ENCODE measurements around the gene TBCCD1.

The TBCCD1 gene

DNA sequence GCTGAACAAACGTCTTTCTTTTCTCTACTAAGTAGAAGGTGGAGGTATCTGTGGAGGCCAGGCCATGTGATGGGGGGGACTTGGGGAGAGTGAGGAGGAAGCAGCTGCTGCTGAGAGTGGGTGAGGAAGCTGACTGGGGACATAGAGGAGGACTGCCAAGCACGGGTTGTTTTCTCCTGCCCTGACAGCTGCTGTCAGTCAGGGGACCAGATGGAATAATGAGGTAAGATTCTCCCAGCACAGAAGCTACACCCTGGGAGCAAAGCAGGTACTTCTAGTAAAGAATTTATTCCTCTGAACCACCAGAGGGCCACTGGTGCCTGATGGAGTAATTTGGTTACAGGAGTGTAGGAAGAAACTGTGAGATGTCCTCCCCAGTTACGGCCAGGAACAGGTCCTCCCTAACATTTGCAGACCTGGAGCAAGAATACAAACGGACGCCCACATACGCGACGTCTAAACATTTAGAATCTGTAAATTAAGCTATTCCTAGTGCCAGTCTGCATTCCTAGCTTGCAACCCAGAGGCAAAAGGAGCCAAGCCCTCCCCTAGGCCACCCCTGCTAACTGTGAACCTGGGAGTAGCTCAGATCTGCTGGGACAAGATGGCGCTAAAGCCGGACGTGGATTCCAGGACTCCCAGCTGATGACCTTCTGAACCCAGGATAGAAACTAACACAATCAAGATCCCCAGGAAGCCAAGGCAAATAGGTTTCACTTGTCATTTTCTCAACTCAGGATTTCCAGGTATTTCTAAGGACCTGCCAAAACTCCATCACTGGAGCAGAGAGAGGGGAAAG is 37.7 kb downstream of the TBCCD1 start:
- no peak overlapping the region for H3K27ac ChIP-seq (ENCODE audit: low read length)
- no peaks in the 10 kb centered on the region for H3K36me3 ChIP-seq (ENCODE audit: insufficient read depth, low read length)
- TF ChIP-seq EZH2 (IDR thresholded peaks at IDR 0.05; ENCODE audit: borderline replicate concordance, low read depth, low read length, severe bottlenecking) = no peak
- TF ChIP-seq, protein P1, sequence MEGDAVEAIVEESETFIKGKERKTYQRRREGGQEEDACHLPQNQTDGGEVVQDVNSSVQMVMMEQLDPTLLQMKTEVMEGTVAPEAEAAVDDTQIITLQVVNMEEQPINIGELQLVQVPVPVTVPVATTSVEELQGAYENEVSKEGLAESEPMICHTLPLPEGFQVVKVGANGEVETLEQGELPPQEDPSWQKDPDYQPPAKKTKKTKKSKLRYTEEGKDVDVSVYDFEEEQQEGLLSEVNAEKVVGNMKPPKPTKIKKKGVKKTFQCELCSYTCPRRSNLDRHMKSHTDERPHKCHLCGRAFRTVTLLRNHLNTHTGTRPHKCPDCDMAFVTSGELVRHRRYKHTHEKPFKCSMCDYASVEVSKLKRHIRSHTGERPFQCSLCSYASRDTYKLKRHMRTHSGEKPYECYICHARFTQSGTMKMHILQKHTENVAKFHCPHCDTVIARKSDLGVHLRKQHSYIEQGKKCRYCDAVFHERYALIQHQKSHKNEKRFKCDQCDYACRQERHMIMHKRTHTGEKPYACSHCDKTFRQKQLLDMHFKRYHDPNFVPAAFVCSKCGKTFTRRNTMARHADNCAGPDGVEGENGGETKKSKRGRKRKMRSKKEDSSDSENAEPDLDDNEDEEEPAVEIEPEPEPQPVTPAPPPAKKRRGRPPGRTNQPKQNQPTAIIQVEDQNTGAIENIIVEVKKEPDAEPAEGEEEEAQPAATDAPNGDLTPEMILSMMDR (IDR thresholded peaks at IDR 0.05; ENCODE audit: borderline replicate concordance, extremely low read depth, low read length, poor library complexity, severe bottlenecking) = no peak
- DNase-seq (no peak), ATAC-seq (ENCODE audit: insufficient read depth, low read depth) (no peak)
- H3K4me3 ChIP-seq (ENCODE audit: low read depth in 1 of 2, low read length in 2 of 2) = no peak overlapping the region
- no peaks in the 10 kb centered on the region for H4K20me1 ChIP-seq (ENCODE audit: insufficient read depth, low read length)
- no peaks in the 10 kb centered on the region for H3K79me2 ChIP-seq (ENCODE audit: insufficient read depth, low read length)
- no peak overlapping the region for H3K4me2 ChIP-seq (ENCODE audit: insufficient read depth, low read length)
- H2AFZ ChIP-seq (ENCODE audit: low read depth, low read length) = no peak overlapping the region
- no peaks in the 10 kb centered on the region for H3K4me1 ChIP-seq (ENCODE audit: insufficient read depth, low read length)
- no peak overlapping the region for H3K9ac ChIP-seq (ENCODE audit: low read depth, low read length)
- H3K27me3 ChIP-seq (ENCODE audit: insufficient read depth, low read length, poor library complexity) = no peaks in the 10 kb centered on the region
- H3K9me3 ChIP-seq (ENCODE audit: insufficient read depth, low read length, severe bottlenecking) = no peaks in the 10 kb centered on the region

DNA sequence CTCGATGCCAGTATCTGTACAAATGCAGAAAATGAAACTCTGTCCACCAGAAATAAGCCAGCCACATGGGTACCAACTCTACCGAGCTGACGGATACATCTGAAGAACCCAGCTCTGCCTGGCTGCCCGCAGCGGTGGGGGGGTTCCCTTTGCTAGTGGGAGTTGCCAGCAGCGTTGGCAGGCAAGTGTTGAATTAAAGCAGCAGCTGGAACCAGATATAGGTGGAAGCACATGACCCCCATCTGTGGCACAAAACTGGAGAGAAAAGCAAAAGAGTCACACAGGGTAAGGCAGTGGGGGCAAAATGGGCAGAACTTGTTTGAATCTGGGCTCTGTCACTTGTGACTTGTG is 40.9 kb downstream of the TBCCD1 start:
- no peak for TF ChIP-seq EZH2 (IDR thresholded peaks at IDR 0.05; ENCODE audit: borderline replicate concordance, low read depth, low read length, severe bottlenecking)
- TF ChIP-seq, protein P1 (IDR thresholded peaks at IDR 0.05; ENCODE audit: borderline replicate concordance, extremely low read depth, low read length, poor library complexity, severe bottlenecking) = no peak
- no peaks in the 10 kb centered on the region for H3K9me3 ChIP-seq (ENCODE audit: insufficient read depth, low read length, severe bottlenecking)
- H3K27me3 ChIP-seq (ENCODE audit: insufficient read depth, low read length, poor library complexity) = no peaks in the 10 kb centered on the region
- ATAC-seq (ENCODE audit: insufficient read depth, low read depth) (no peak), DNase-seq (no peak)
- H4K20me1 ChIP-seq (ENCODE audit: insufficient read depth, low read length) = no peaks in the 10 kb centered on the region
- no peak overlapping the region for H2AFZ ChIP-seq (ENCODE audit: low read depth, low read length)
- H3K27ac ChIP-seq (ENCODE audit: low read length) = no peak overlapping the region
- H3K36me3 ChIP-seq (ENCODE audit: insufficient read depth, low read length) = no peaks in the 10 kb centered on the region
- no peaks in the 10 kb centered on the region for H3K4me1 ChIP-seq (ENCODE audit: insufficient read depth, low read length)
- no peak overlapping the region for H3K4me2 ChIP-seq (ENCODE audit: insufficient read depth, low read length)
- no peak overlapping the region for H3K4me3 ChIP-seq (ENCODE audit: low read depth in 1 of 2, low read length in 2 of 2)
- no peak overlapping the region for H3K9ac ChIP-seq (ENCODE audit: low read depth, low read length)
- H3K79me2 ChIP-seq (ENCODE audit: insufficient read depth, low read length) = no peaks in the 10 kb centered on the region

DNA sequence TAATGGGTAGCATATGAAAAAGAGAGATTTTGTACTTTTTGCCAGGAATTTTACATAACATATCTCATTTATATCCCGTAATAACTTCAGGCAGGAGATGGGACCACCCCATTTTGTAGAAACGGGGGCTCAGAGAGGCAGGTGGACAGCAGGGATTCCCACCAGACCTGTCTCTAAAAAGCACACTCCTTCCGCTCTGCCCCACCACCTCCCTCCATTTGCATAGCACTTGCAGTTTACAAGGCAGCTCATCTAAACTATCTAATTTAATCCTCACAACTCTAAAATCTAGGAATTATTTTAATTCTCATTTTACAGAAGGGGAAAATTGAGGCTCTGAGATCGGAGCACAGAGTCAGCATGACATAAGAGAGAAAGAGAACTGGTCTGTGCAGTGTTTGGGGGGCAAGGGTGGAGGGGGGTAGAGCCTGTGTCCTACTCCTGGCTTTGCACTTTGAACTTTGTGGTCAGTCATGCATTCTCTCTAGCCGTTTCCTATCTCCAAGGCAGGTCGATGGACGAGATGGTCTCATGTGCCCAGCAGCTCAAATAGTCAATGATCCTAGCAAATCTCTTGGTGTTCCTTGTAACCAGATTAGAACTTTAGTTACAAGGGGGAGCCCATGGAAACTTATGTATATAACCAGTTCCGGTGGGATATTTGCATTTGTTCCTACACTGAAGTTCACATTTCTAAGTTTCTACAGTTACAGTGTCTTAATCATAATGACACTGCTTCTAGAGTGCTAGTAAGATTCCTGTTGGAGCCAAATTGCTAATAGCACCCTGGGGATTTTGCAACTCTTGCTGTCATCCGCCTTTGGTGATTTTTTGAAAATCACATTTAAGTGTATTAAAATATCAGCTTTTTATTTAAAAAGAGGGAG is 41.5 kb downstream of the TBCCD1 start:
- H3K4me2 ChIP-seq (ENCODE audit: insufficient read depth, low read length) = no peak overlapping the region
- H3K36me3 ChIP-seq (ENCODE audit: insufficient read depth, low read length) = no peaks in the 10 kb centered on the region
- DNase-seq (no peak), ATAC-seq (ENCODE audit: insufficient read depth, low read depth) (no peak)
- no peak for TF ChIP-seq EZH2 (IDR thresholded peaks at IDR 0.05; ENCODE audit: borderline replicate concordance, low read depth, low read length, severe bottlenecking)
- TF ChIP-seq, protein P1 (IDR thresholded peaks at IDR 0.05; ENCODE audit: borderline replicate concordance, extremely low read depth, low read length, poor library complexity, severe bottlenecking) = no peak
- no peaks in the 10 kb centered on the region for H3K9me3 ChIP-seq (ENCODE audit: insufficient read depth, low read length, severe bottlenecking)
- no peaks in the 10 kb centered on the region for H3K27me3 ChIP-seq (ENCODE audit: insufficient read depth, low read length, poor library complexity)
- no peak overlapping the region for H3K9ac ChIP-seq (ENCODE audit: low read depth, low read length)
- H2AFZ ChIP-seq (ENCODE audit: low read depth, low read length) = no peak overlapping the region
- no peaks in the 10 kb centered on the region for H4K20me1 ChIP-seq (ENCODE audit: insufficient read depth, low read length)
- no peak overlapping the region for H3K27ac ChIP-seq (ENCODE audit: low read length)
- no peaks in the 10 kb centered on the region for H3K4me1 ChIP-seq (ENCODE audit: insufficient read depth, low read length)
- no peak overlapping the region for H3K4me3 ChIP-seq (ENCODE audit: low read depth in 1 of 2, low read length in 2 of 2)
- H3K79me2 ChIP-seq (ENCODE audit: insufficient read depth, low read length) = no peaks in the 10 kb centered on the region
